Sigmoid colon (tissue), 4 donors: ENCODE data around the gene CD276.
"Not testable (repeated sequence)": the region's sequence is repeated elsewhere in the genome, so short reads cannot be mapped to it uniquely, and the experiment has no call there.

Source experiments
- CTCF ChIP-seq, 4 experiments: fragments of 450-650 bp in 3 of 4; fragments of 200-600 bp in 1 of 4; IDR thresholded peaks; one replicate each; pipeline ENCODE4 v1.5.1; 2016 to 2019; ENCODE audit warnings: antibody characterized with exemption in 4 of 4, mild to moderate bottlenecking in 3 of 4, moderate library complexity in 2 of 4
- EP300 ChIP-seq, 4 donors: sonication (generic); formaldehyde crosslinking; IDR thresholded peaks; one replicate each; pipeline ENCODE4 v1.6.1; 2017; ENCODE audit warnings: antibody characterized with exemption in 4 of 4
- POLR2AphosphoS5 ChIP-seq, 4 donors: sonication (generic); formaldehyde crosslinking; IDR thresholded peaks; one replicate each; pipeline ENCODE4 v1.6.1; 2017; ENCODE audit warnings: antibody characterized with exemption in 4 of 4

- TF ChIP-seq EP300, CTCF, POLR2AphosphoS5 (IDR thresholded peaks at IDR 0.05): not testable (repeated sequence)
These were observed 47.9 kb downstream of the CD276 start for GRCh38 chr15:73732051-73732450.
